ENCODE results near the gene CKS2.
"Not testable (repeated sequence)": the region's sequence is repeated elsewhere in the genome, so short reads cannot be mapped to it uniquely, and the experiment has no call there.

Gene CKS2

GRCh38 chr9:89310475-89311345 lies at the start of gene CKS2:
TSS of gene CKS2 (plus strand) at chr9:89311195. CDS start at chr9:89311293, 98 bp downstream.
- DNase-seq = peak; percentile 98

GRCh38 chr9:89273528-89274279 lies 37.3 kb upstream of the CKS2 start:
- DNase-seq = no peak

- no peak for DNase-seq
Measured at GRCh38 chr9:89274838-89275237, 36.2 kb upstream of the CKS2 start.

GRCh38 chr9:89276040-89276439 lies 35.0 kb upstream of the CKS2 start:
- DNase-seq = not testable (repeated sequence)

- no peak for DNase-seq
Measured at GRCh38 chr9:89277043-89277442, 34.0 kb upstream of the CKS2 start.

- DNase-seq = peak; percentile 12
Measured at GRCh38 chr9:89277454-89277853, 33.5 kb upstream of the CKS2 start.

GRCh38 chr9:89278551-89278950 lies 32.4 kb upstream of the CKS2 start:
- no peak for DNase-seq

- no peak for DNase-seq
Measured at GRCh38 chr9:89278997-89279739, 31.8 kb upstream of the CKS2 start.

GRCh38 chr9:89281106-89281505 lies 29.9 kb upstream of the CKS2 start:
- no peak for DNase-seq

- not testable (repeated sequence) for DNase-seq
Measured at GRCh38 chr9:89282248-89282968, 28.6 kb upstream of the CKS2 start.

- DNase-seq = no peak
Measured at GRCh38 chr9:89284076-89284475, 26.9 kb upstream of the CKS2 start.

GRCh38 chr9:89291741-89292140 lies 19.3 kb upstream of the CKS2 start:
- no peak for DNase-seq

GRCh38 chr9:89293014-89293413 lies 18.0 kb upstream of the CKS2 start:
- no peak for DNase-seq

- no peak for DNase-seq
Measured at GRCh38 chr9:89295400-89295799, 15.6 kb upstream of the CKS2 start.

GRCh38 chr9:89301996-89302395 lies 9.0 kb upstream of the CKS2 start:
- DNase-seq = not testable (repeated sequence)

GRCh38 chr9:89304020-89304833 lies 6.8 kb upstream of the CKS2 start:
- no peak for DNase-seq

- DNase-seq = no peak
Measured at GRCh38 chr9:89304834-89305188, 6.2 kb upstream of the CKS2 start.

- DNase-seq = no peak
Measured at GRCh38 chr9:89305868-89306267, 5.1 kb upstream of the CKS2 start.

- no peak for DNase-seq
Measured at GRCh38 chr9:89309166-89309565, 1.8 kb upstream of the CKS2 start.

- no peak for DNase-seq
Measured at GRCh38 chr9:89309608-89310474, 1.2 kb upstream of the CKS2 start.
